Spleen (tissue), 11 donors: ENCODE results near the gene CAPN10. TPM values are rescaled to one million over a fixed set of nuclear protein-coding genes. Genes with fewer than 3 reads are reported as not detected.

ENCODE experiments used
- DNase-seq: peaks from one replicate; pipeline ENCODE4 v3.0.0-alpha.2; 2020
- H3K27ac ChIP-seq, 8 donors: fragments of 200-600 bp; sonication (generic) in 7 of 8; 1 replicate in 4 of 8; 2 replicates in 4 of 8; pipeline versions ENCODE4 v1.5.0 to v1.8.0; 2016 to 2021; ENCODE audit warnings: inconsistent platforms in 4 of 8, mild to moderate bottlenecking in 4 of 8, moderate library complexity in 1 of 8
- H3K27me3 ChIP-seq, 7 donors: fragments of 200-600 bp; sonication (generic) in 6 of 7; replicated peaks in 1 of 7; 1 replicate in 4 of 7; 2 replicates in 3 of 7; pipeline versions ENCODE4 v1.5.0 to v1.8.0; 2016 to 2021; ENCODE audit warnings: inconsistent platforms in 3 of 7, mild to moderate bottlenecking in 1 of 7
- H3K36me3 ChIP-seq, 6 donors: fragments of 200-600 bp; sonication (generic) in 5 of 6; 1 replicate in 4 of 6; 2 replicates in 2 of 6; pipeline versions ENCODE4 v1.5.0 to v1.8.0; 2016 to 2021; ENCODE audit warnings: inconsistent platforms in 2 of 6
- H3K4me1 ChIP-seq, 6 donors: fragments of 200-600 bp; sonication (generic) in 5 of 6; 1 replicate in 3 of 6; 2 replicates in 3 of 6; pipeline versions ENCODE4 v1.5.0 to v1.8.0; 2016 to 2021; ENCODE audit warnings: inconsistent platforms in 3 of 6
- H3K4me3 ChIP-seq, 8 donors: fragments of 200-600 bp; sonication (generic) in 7 of 8; 1 replicate in 4 of 8; 2 replicates in 4 of 8; pipeline versions ENCODE4 v1.5.0 to v1.8.0; 2016 to 2021; ENCODE audit warnings: inconsistent platforms in 4 of 8, mild to moderate bottlenecking in 4 of 8, moderate library complexity in 2 of 8
- H3K9me3 ChIP-seq, 8 donors: fragments of 200-600 bp; sonication (generic) in 7 of 8; 1 replicate in 4 of 8; 2 replicates in 4 of 8; pipeline versions ENCODE4 v1.5.0 to v1.8.0; 2016 to 2021; ENCODE audit warnings: inconsistent platforms in 4 of 8
- POLR2A ChIP-seq, 3 donors: fragments of 450-650 bp; IDR thresholded peaks; one replicate each; pipeline ENCODE4 v1.5.1; 2017; ENCODE audit warnings: antibody characterized with exemption in 3 of 3, mild to moderate bottlenecking in 1 of 3
- POLR2AphosphoS5 ChIP-seq, 3 donors: sonication (generic); formaldehyde crosslinking; IDR thresholded peaks; one replicate each; pipeline ENCODE4 v1.5.1; 2017; ENCODE audit warnings: antibody characterized with exemption in 3 of 3
- WGBS, 5 donors: extraction: QIAGEN DNeasy Blood & Tissue Kit in 3 of 5; methylation state at CpG; one replicate each; pipeline versions ENCODE4 v1.1.5 to v1.1.7; 2013 to 2018; 5-methylcytosine and 5-hydroxymethylcytosine counted together
- intact Hi-C: fragments of 100-400 bp; cut with DNase I; formaldehyde crosslinking; loops from one replicate; pipeline ENCODE4 v1.15.0; 2023; ENCODE audit warnings: low total_unique reads
- polyA plus RNA-seq, 3 donors: library from polyadenylated mRNA; stranded (reverse); fragments of 200-250 nt; gene quantifications; one replicate each; pipeline ENCODE4 v1.2.1, GENCODE V29; 2013
- total RNA-seq, 7 donors: library from RNA; depleted of rRNA in 3 of 7; stranded (reverse); fragments of >200 nt in 3 of 7; fragmentation: NEBNext Ultra II Directional in 4 of 7; extraction: Animal tissue kit (Norgen Biotek cat#: 25700) in 4 of 7; gene quantifications; one replicate each; pipeline versions ENCODE4 v1.1.0 to v1.2.1, GENCODE V29; 2016 to 2021
- TF ChIP-seq, protein P1 (sequence below), 11 experiments: fragments of 200-600 bp in 7 of 11; fragments of 450-650 bp in 4 of 11; sonication (generic) in 4 of 11; IDR thresholded peaks in 8 of 11; conservative IDR thresholded peaks in 3 of 11; 1 replicate in 7 of 11; 2 replicates in 4 of 11; pipeline versions ENCODE4 v1.4.0 to v1.8.0; 2016 to 2021; ENCODE audit warnings: antibody characterized with exemption in 11 of 11, inconsistent platforms in 4 of 11, mild to moderate bottlenecking in 1 of 11
- donor health status: healthy with polysubstance abuse.
- donor health status: DM: no; HTN: no; CAD: no; lungs with moderate emphysema.
- donor health status: DM: no; HTN: no; CAD: no.
- donor health status: Bipolar disorder and iron deficiency.
- donor health status: healthy.
- donor health status: DM: no; HTN: no; CAD: no.
- donor health status: DM: yes; HTN: yes; CAD: no.

Gene CAPN10
- total and polyA plus RNA-seq, 10 donors = 34.7 to 83.1 (median 60.5) TPM

DNA sequence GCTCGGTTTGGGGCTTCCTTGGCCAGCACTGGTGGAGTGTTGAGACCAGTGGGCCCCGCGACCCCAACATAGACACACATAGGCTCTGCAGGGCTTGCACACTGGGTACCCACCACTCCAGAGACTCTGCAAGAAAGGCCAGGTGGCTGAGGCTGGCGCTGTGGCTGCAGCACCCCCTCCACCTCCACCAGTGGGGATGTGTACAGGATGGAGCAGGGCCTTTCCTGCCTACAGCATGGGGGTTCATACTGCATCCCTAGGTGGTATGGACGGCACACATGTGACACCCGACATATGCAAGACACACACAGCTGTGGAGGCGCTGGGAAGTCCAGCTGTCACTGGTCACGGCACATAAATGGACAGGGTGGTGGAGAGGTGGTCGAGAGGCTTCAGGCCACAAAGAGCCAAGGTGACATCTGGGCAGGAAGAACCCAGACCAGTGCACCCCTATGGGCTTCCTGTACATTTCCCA is 17.0 kb upstream of the CAPN10 start:
- no peaks in the 10 kb centered on the region for H3K27me3 ChIP-seq
- no peak for DNase-seq
- intact Hi-C loops = no loop called here
- 69 to 78% (median 75%) methylated on average over 6 to 9 of the region's 9 CpGs for WGBS, 5 donors
- H3K4me3 ChIP-seq = peak overlapping the region; percentile 69 to 91 (median 72)
- H3K4me1 ChIP-seq = peaks cover 49 to 76% (median 62%) of the 10 kb centered on the region in 6 donors
- peak overlapping the region in 7 of 8 donors; percentile 68 to 100 (median 84) for H3K27ac ChIP-seq
- no peak for TF ChIP-seq POLR2AphosphoS5 (IDR thresholded peaks at IDR 0.05)
- TF ChIP-seq, protein P1, sequence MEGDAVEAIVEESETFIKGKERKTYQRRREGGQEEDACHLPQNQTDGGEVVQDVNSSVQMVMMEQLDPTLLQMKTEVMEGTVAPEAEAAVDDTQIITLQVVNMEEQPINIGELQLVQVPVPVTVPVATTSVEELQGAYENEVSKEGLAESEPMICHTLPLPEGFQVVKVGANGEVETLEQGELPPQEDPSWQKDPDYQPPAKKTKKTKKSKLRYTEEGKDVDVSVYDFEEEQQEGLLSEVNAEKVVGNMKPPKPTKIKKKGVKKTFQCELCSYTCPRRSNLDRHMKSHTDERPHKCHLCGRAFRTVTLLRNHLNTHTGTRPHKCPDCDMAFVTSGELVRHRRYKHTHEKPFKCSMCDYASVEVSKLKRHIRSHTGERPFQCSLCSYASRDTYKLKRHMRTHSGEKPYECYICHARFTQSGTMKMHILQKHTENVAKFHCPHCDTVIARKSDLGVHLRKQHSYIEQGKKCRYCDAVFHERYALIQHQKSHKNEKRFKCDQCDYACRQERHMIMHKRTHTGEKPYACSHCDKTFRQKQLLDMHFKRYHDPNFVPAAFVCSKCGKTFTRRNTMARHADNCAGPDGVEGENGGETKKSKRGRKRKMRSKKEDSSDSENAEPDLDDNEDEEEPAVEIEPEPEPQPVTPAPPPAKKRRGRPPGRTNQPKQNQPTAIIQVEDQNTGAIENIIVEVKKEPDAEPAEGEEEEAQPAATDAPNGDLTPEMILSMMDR (IDR thresholded peaks at IDR 0.05 in 8 of 11, conservative IDR thresholded peaks at IDR 0.05 in 3 of 11) = no peak
- no peak for TF ChIP-seq POLR2A (IDR thresholded peaks at IDR 0.05)
- H3K36me3 ChIP-seq = peaks cover 0 to 48% (median 22%) of the 10 kb centered on the region in 6 donors
- H3K9me3 ChIP-seq = no peaks in the 10 kb centered on the region

DNA sequence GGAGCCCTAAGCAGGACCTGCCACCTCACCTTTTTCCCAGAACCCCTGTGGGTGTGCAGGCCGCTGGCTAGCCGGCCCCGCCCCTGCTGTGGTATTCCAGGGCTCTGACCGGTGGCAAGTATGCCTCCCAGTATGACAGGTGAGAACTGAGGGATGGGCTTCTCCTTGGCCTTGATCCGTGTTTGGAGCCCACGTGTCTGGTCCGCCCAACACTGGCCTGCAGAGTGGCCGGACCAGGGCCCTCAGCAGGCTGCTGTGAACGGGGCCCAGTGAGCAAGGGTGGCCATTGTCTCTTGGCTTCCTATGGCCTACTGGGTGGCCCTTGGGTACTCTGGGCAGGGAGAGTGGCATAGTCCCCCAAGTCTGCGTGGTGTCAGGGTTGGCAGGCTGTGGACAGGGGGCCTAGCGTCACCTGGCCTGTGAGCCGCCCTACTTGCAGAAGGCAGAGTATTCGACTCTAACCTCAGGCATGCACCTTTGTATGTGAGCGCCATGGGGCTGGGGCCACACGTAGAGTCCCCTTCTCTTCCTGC is 16.5 kb upstream of the CAPN10 start:
- peaks cover 44 to 71% (median 57%) of the 10 kb centered on the region in 6 donors for H3K4me1 ChIP-seq
- peak overlapping the region in 5 of 8 donors; percentile 70 to 91 (median 73) for H3K4me3 ChIP-seq
- H3K27ac ChIP-seq = peak overlapping the region in 2 of 8 donors; percentile 95 to 99
- no peaks in the 10 kb centered on the region for H3K9me3 ChIP-seq
- intact Hi-C loops = no loop called here
- peak; percentile 81 for DNase-seq
- 88 to 95% (median 91%) methylated on average over 9 to 15 of the region's 15 CpGs for WGBS, 5 donors
- H3K36me3 ChIP-seq = peaks cover 0 to 53% (median 27%) of the 10 kb centered on the region in 6 donors
- TF ChIP-seq, protein P1 (IDR thresholded peaks at IDR 0.05 in 8 of 11, conservative IDR thresholded peaks at IDR 0.05 in 3 of 11) = no peak
- TF ChIP-seq POLR2A (IDR thresholded peaks at IDR 0.05) (no peak), POLR2AphosphoS5 (IDR thresholded peaks at IDR 0.05) (peak in 1 of 3 donors; percentile 6)
- H3K27me3 ChIP-seq = no peaks in the 10 kb centered on the region

DNA sequence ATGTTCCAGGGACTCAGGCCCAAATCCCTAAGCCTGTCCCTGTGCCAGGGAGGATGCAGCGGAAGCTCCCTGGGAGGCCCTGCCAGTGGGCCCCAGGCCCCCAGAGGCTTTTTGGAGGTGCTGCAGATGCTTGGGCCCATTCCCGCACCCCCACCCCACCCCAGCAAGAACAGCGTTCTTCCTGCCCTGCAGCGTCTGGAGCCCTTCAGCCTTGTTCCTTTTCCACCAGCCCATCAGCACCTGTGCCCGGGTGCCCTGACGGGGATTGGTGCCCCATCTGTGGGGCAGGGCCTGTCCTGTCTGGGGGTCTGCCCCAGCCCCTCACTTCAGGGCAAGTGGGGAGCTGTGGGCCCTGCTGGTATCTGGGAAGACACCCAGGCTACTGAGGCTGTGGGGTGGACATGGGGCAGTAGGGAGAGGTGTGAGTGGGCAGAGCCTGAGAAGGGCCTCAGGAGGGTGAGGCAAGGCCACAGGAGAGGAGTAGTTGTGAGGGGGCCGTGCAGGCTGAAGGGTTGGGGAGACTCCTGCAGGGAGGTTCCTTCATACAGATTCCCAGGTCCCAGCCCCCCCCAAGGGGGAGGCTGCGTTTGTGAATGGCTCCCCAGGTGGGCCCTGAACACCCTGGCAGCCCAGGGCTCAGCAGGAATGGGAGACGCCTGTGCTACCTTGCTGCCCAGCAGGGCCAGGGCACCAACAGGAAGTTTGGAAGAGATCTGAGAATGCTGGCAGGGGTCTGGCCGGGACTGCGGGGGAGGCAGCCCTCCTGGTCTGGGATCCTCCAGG is 15.8 kb upstream of the CAPN10 start:
- peak overlapping the region in 1 of 8 donors; percentile 99 for H3K27ac ChIP-seq
- peaks cover 40 to 65% (median 51%) of the 10 kb centered on the region in 6 donors for H3K4me1 ChIP-seq
- intact Hi-C loops = no loop called here
- peaks cover 0 to 59% (median 33%) of the 10 kb centered on the region in 6 donors for H3K36me3 ChIP-seq
- TF ChIP-seq POLR2AphosphoS5 (IDR thresholded peaks at IDR 0.05) (no peak), POLR2A (IDR thresholded peaks at IDR 0.05) (no peak)
- TF ChIP-seq, protein P1 (IDR thresholded peaks at IDR 0.05 in 8 of 11, conservative IDR thresholded peaks at IDR 0.05 in 3 of 11) = no peak
- DNase-seq = peak; percentile 77
- 81 to 90% (median 88%) methylated on average over 9 to 11 of the region's 11 CpGs for WGBS, 5 donors
- no peaks in the 10 kb centered on the region for H3K27me3 ChIP-seq
- H3K4me3 ChIP-seq = peak overlapping the region in 1 of 8 donors; percentile 78
- no peaks in the 10 kb centered on the region for H3K9me3 ChIP-seq
